Dedifferentiated amniotic fluid mesenchymal stem cell (primary cell): ENCODE results near the gene BCL11A.

Experiments used
- DNase-seq: peaks from one replicate; pipeline ENCODE4 v3.0.0-alpha.2; 2016; ENCODE audit errors: extremely low spot score

The BCL11A gene

DNA sequence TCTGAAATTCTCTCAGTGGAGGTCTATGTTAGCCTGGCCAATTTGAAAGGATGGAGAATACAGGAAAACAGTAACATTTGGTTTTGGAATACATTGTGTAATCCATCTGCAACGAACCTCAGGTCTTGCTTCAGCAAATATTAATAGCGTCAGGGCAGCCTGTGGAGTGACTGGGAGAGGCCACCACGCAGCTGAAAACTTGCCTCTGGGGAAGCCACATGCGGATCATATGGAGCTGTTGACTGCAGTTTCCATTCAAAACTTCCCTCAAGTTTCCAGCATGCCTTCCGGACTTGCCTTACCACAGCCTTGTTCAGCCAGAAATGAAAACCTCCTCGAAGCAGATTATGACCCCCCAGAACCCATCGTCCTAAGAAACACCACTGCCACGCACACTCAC is 25.7 kb downstream of the BCL11A start:
- DNase-seq = no peak

DNA sequence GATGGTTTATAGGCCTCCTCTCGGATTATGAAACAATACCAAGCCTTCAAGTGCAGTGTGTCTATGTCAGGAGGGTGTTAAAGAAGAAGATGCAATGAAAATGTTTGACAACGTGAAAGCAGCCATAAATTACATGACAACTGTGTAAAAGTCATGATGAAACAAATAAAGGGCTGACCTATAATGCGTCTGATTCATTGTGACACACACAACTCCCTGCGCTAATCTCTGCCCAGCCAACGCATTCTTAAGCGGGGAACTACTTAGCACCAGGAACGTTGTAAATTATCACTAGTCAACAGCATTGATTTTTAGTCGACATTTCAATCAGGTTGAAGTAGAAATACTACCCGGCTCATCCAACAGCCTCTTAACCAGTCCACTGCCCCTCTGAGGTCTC is 26.8 kb downstream of the BCL11A start:
- DNase-seq = no peak

DNA sequence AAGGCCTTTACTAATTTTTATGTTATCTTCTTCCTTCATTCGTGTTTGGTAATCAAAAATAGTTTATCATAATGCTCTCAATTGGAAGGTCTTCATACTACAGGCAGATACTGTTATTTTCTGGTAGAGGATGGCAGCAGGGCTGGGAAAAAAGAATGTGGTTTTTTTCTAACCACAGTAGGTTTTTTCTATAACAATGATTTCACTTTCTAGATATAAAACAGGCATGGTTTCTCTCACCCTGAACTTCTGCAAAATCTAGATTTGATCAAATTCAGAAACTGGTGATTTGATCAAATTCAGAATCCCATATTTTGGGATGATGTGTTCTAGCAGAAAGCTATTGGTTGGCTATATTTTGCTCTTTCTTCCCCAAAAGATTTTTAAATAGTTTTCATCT is 27.6 kb downstream of the BCL11A start:
- DNase-seq = no peak

DNA sequence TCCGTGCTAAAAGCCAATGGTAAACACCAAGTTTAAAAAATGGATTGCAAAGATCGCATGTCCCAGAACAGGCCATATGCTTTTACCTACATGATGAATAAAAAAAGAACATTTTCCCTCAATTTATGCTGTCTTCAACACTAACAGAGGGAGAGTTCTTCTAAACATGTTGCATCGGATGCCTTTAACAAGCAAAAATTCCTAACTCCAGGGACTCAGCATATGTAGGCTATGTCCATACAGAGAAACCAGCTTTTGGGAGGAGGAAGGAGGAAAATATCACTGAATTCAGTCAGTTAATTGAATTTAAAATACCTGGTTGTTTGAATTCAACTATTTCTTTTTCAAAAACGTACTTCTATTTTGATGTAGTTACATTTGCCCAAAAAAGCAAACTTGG is 28.6 kb downstream of the BCL11A start:
- no peak for DNase-seq

DNA sequence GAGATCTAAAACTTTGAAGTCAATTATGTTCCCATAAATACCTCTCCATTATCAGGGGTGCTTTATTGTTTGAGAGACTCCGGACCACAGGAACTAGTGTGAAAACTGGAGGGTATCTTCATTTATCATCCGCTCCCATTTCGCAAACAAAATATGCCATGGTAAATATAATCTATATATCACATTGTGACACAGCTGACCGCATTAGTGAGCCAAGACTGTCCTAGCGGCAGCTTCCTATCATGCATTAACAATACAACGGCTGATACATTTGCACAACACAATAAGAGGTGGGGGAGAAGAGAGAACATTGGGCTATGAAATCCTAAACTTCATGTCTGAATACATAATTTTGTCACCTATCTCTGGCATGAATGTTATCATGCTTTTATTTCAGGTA is 29.5 kb downstream of the BCL11A start:
- no peak for DNase-seq

DNA sequence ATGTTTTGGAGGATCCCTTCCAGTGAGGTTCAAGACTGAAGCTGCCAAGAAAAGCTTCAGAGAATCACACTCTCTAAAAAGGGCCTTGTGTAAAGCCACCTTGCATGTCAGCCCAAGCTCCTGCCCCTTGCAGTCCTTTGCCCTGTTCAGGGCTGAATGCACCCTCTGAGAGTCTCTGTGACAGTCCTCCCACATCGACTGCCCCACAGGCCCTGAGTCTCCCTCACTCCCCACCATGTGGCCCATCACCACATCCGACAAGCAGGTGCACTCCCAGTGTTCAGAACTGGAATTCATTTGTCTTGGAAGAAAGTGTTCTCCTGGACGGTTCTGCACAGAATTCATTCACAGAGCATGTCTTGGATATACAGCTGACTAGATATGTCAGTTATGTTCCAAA is 31.0 kb downstream of the BCL11A start:
- no peak for DNase-seq

DNA sequence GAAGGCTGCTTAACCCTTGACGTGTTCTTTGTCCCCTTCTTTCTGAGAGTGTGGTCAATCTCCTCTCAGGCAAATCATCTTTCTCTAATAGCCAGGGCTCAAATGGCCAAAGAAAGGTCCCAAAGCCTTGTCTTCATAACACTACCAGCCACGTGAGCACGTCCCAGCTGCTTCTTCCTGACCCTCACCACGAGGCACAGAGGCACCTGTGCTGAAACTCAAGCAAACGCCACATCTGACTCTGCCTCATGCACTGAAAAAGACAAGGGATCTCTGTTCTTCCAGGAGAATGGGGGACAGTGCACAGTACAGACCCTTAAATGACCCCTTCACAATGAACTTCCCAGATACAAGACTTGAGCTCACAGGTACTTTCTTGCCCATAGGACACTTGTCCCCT is 31.8 kb downstream of the BCL11A start:
- no peak for DNase-seq

DNA sequence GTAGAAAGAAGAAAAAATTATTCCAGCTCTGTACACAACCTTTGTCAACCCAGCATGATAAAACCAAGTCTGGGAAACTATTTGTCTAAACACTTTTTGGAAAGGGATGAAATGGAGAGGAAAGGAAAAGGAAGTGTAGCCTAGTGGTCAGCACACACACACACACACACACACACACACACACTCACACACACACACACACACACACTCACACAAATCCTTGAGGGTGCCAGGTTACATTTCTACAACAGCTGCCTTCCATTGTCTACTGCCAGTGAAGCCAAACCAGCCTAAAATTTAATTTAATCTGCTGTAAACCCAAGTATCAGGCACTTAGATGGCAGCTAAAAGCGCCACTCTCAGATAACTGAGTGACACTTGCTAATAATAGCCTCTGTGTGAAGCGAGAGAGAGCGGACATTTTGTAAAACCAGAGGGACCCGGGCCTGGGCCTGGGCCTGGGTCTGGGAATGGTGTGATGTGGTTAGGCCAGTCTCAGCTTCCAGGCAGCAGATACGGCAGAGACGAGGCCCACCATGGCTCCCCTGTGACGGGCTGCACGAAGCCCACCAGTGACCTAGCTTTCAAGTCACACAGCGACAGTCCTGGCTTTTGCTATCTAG is 32.4 kb downstream of the BCL11A start:
- no peak for DNase-seq

DNA sequence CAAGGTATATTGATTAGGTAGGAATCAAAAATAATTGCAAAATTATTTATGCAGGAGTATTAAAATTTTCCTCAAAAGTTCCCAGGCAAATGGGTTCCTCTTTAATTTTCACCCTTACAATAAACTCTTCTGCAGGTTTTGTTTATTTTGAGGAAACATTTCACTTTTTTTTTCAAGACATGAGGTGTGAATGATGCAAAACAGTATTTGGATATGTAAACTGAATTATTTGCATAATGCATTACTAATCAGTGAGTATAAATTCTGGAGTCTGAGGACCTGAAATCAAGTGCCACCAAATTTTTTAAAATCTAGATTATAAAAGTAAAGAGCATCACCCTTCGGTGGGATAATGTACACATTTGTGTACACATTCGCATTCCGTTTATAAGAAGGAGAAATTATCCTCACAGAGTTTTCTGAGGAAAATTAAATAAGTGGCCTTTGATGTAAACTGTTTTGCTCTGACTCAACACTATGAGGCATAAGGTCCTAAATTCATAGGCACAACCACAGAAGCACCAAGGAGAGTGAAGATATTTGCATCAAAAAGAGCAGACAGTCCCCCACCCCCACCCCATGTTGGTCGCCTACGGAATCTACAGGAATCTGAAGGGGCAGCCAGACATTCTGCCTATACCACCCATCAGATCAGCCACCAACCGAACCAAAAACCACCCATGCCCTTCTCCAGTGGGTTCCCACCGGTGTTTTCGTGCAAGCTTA is 33.1 kb downstream of the BCL11A start:
- no peak for DNase-seq

DNA sequence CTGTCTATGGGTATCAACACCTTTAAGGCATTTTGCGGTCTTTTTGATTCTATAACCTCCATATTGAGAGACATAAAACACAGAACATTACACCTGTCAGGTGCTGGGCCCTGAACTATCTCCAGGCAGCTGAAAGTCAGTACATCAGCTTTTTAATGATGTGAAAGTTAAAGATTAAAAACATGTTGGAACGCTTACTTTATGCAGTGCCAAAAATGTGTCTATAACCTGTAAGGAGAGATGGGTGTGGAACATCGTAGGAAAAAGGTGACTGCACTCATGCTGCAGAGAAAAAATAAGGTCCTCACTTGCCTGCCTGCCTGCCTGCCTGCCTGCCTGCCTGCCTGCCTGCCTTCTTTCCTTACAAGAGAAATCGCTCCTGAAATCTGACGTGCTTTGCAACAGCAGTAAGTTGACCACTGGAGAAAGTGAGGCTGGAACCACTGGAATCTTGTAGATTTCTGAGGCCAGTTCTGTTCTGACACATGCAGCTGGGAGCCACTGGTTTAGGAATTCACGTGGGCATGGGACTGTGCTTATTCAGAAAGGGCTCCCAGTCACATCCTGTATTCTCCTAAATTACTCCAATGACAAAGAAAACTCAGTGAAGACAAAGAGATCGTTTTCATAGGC is 34.1 kb downstream of the BCL11A start:
- DNase-seq = no peak

DNA sequence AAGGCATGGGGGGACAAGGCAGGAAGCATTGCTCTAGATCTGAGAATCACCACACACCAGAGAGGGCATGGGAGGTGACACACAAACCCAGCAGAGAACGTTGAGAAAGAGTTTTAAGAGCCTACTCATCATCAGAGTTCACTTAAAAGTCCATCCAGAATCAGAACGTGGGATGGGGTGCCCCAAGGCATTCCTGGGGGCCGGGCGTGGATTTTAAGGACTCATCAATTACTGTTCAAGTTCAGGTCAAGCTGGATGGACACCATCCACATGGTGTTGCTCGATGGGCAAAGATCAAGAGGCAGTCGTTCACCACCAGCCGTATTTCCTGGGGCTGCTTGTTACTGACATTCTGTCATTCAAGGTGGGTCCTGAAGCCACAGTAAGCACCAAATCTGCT is 34.9 kb downstream of the BCL11A start:
- no peak for DNase-seq

DNA sequence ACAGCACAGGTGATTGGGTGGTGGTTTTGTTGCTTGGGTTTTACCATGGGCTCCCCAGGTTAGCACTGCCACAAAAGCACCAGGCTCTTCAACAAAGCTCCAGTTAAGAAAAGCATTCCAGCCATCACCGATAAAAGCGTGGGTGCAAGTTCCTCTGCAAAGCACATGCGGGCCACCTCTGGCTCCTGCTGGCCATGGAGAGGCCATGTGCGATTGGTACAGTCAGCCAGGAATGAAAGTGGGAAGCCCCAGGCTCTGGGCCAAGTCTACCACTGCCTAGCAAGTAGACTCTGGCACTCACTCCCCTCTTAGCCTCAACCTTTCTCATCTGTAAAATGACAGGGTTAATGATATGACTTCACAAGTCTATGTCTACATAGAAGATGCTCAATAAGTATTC is 36.0 kb downstream of the BCL11A start:
- no peak for DNase-seq

DNA sequence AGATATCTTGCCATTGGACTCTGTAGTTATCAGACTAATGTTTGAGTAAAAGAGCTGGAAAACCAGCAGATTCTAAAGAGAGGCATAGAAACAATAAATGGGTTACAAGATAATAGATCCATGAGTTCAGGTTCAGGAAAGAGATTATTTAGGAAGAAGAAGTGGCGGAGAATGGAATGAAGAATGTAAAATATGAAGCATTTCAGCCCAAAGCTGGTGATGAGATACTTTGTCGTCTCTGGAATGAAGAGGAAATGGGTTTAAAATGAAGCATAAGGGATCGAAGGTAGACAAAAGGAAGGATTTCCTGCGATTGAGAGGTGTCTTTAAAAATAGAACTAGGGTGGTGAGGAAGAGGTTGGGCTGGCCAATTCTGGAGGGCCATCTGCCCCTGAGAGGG is 36.6 kb downstream of the BCL11A start:
- no peak for DNase-seq

DNA sequence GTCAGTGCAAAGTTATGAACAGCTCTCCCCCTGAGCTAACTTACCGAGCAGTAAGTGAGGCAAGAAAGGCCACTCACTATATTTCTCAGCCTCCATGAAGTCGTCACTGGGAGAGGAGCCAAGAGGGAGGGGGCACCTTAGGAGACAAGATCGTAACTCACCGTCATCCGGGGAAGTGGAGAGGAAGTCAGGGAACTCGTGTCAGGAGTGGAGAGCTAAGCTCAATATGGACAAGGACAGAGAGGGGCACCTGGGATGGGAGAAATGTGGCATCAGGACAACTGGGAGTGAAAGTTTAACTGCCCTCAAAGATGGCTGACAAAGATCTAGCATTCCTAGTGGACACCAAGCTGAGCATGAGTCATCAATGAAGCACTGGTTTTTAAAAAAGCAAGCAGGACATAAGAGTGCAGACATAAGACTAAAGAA is 37.1 kb downstream of the BCL11A start:
- peak; percentile 78 for DNase-seq

DNA sequence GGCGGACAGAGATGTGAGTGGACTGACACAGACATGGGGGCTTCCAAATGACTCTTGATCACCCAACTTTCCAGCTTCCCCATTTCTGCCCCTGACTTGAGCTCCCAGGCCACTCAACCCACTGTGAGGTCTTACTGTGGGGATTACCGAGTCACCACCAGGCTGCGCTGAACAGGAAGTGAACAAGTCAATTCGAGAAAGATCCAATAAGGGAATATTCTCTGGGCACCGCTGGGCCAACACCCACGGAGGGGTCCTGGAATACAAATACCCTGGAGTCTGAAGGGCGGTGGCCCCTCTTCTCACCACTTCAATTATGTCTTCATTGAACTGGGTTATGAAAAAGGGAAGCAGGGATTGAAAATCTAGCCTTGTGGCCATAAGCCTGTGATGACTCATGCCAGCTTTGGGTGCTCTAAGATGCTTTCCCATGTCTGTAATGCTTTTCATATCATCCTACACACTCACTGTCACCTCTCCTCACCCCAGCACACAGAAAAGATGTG is 37.7 kb downstream of the BCL11A start:
- DNase-seq = peak; percentile 80

DNA sequence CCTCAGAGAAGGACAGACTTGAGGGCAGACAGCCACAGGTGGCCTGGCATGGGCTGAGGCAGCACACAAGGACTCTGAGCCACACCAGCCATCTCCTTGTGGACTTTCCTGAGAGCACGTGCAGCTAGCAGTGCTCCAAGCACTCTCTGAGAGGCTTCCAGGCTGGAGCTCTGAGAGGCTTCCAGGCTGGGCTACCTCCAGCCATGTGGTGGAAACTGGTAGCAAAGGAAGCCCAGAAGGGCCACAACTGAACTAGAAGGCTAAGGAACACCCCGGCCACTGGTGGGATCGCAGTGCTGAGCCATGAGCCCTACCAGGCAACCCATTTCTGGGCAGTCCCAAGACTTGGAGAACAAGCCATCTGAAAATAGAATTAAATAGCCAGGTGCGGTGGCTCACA is 39.5 kb downstream of the BCL11A start:
- no peak for DNase-seq

DNA sequence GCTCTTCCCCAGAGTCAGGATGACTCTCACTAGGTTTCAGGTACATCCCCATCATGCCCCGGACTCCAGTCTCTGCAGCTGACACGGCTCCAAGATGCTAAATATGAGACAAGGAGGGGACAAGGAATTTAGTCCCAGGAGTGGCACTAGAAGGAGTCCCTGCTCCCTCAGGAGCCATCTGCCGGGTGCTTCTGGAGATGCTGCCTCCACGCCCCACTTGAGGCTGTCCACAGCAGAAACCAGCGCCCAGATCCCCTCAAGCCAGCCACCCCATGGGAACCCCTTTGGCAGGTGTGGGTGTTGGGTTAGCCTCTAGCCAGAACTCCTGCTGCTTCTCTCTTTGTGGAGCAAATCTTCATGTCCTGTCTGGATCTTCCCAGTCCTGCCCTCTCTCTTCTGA is 40.3 kb downstream of the BCL11A start:
- no peak for DNase-seq

DNA sequence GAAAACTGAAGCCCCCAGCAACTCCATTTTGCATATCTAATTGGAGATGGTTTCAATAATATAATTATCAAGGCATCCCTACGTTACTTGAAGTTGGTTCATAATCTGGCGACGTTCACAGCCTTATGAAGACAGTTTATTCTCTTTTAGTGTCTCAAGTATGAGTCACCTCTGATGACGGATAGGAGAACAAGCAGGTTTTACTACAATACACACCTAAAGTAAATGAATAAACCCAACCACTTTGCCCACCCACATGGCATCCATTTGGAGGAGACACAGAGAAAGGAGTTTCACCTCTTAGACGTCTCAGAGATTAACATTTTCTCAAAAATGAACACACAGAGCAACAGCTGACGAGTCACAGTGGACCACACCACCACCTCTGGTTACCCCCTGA is 40.8 kb downstream of the BCL11A start:
- no peak for DNase-seq

DNA sequence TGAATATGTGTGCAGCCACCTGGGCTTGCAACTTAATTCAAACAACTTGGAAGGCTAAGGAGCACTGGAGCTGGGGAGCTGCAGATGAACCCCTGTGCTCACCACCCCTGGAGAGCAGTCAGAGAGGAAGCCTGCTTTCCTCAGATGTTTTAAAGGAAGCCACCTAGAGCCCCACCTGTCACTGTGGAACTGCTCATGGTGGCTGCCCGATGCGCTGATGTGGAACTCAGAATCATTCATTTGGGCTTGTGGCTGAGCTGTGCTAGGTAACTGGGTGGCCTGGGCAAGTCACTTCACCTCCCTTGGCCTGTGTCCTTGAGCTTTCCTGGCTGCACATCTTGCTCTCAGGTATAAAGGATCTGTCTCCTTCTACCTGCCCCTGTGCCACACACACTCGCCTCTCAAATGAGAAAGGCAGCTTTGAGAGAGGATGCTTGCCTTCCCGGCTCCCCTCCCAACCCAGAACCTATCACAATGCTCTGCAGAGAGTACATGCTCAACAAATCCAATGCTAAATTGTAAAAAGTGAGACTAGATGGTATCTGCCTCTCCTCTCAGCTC is 41.3 kb downstream of the BCL11A start:
- no peak for DNase-seq

DNA sequence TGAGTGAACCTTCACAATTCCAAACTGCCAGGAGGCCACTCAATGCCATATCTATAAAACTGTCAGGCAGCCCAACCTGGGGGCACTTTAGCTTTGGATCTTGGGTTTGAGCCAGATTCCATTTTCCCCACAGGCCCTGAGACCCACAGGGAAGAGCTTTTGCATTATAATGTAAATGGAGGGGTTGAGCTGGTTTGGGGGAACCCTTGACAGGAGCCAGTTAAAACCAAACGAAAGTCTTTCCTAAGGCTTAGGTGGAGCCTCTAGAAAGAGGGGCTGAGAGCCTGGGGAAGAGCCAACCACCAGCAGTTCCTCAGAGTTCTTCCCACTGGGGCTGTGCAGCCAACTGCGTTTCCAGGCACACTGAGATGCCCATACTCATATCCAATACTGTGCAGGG is 42.7 kb downstream of the BCL11A start:
- DNase-seq = no peak

DNA sequence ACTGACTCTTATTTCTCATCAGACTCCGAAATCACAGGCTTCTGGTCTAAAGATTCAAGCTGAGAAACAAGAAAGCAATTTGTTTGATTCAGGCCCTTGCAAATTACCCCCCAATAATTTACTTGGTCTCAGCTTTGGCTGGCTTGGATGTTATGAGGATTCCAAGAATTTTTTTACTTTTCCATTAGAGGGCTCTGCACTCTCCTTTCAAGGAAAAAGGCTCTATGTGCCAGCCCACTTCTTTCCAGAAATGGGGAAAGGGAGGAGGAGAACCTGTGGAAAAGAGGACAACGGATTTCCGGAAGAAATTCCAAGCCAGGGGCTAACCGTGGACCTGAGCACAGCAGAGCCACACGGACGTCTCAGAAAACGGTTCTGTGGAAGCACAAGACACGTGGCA is 44.4 kb downstream of the BCL11A start:
- DNase-seq = no peak

DNA sequence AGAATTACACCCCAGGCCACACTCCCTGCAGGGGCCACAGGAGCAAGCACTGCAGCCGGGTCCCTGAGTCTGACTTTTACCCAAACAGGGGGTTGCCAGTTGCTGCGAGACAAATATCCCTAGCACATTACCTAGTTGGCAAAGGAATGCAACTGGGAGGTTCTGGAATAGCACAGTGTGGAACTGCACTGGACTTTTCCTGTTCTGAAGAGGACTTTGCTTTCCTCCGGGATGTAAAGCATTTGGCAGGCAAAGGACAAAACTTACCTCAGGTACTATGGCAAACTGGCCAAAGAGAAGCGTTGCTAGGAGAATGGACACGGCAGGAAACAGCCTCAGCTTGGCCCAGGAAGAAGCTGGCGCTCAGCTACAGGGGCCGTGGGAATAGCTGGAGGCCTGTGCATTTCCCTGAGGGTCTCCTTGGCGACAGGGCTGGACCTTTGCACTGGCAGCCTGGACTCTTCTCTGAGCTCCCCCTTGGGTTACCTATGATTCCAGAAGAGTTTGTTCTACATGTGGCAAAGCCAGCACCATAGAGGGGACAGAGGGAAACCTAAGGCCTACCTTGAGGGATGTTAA is 45.0 kb downstream of the BCL11A start:
- DNase-seq = no peak
